Stimulated activated CD8-positive, alpha-beta memory T cell treated with anti-CD3 and anti-CD28 coated beads, Interleukin-15, amount 100 ng/mL, for 24 hours (primary cell): ENCODE results near the gene GIPC2.
"Not testable (repeated sequence)": the region's sequence is repeated elsewhere in the genome, so short reads cannot be mapped to it uniquely, and the experiment has no call there.

Source experiments
- DNase-seq: peaks from one replicate; pipeline ENCODE4 v3.0.0-alpha.2; 2020; ENCODE audit warnings: low read depth

The GIPC2 gene

GRCh38 chr1:78095593-78095992 lies 49.8 kb downstream of the GIPC2 start:
- DNase-seq, result no peak

- no peak for DNase-seq
Measured at GRCh38 chr1:78096017-78096416, 50.3 kb downstream of the GIPC2 start.

- DNase-seq, result no peak
Measured at GRCh38 chr1:78096976-78097375, 51.2 kb downstream of the GIPC2 start.

- no peak for DNase-seq
Measured at GRCh38 chr1:78101051-78101450, 55.3 kb downstream of the GIPC2 start.

GRCh38 chr1:78101514-78101913 lies 55.7 kb downstream of the GIPC2 start:
- DNase-seq, result no peak

GRCh38 chr1:78102082-78102481 lies 56.3 kb downstream of the GIPC2 start:
- DNase-seq, result no peak

- no peak for DNase-seq
Measured at GRCh38 chr1:78102916-78103315, 57.1 kb downstream of the GIPC2 start.

- no peak for DNase-seq
Measured at GRCh38 chr1:78104322-78104721, 58.6 kb downstream of the GIPC2 start.

- DNase-seq, result not testable (repeated sequence)
Measured at GRCh38 chr1:78109659-78110058, 63.9 kb downstream of the GIPC2 start.

GRCh38 chr1:78113156-78113916 lies 67.6 kb downstream of the GIPC2 start:
- DNase-seq, result no peak

GRCh38 chr1:78114034-78114956 lies 68.5 kb downstream of the GIPC2 start:
- DNase-seq, result no peak

- DNase-seq, result not testable (repeated sequence)
Measured at GRCh38 chr1:78120485-78120884, 74.7 kb downstream of the GIPC2 start.

- DNase-seq, result no peak
Measured at GRCh38 chr1:78121710-78122109, 75.9 kb downstream of the GIPC2 start.

- DNase-seq, result no peak
Measured at GRCh38 chr1:78122389-78122788, 76.6 kb downstream of the GIPC2 start.

GRCh38 chr1:78126506-78126905 lies 80.7 kb downstream of the GIPC2 start:
- no peak for DNase-seq

- DNase-seq, result no peak
Measured at GRCh38 chr1:78132174-78132947, 86.6 kb downstream of the GIPC2 start.

GRCh38 chr1:78132948-78133322 lies 87.2 kb downstream of the GIPC2 start:
- DNase-seq, result no peak

GRCh38 chr1:78136680-78137079 lies 90.9 kb downstream of the GIPC2 start:
- DNase-seq, result no peak

- DNase-seq, result no peak
Measured at GRCh38 chr1:78141531-78142231, 95.9 kb downstream of the GIPC2 start.

GRCh38 chr1:78142736-78143135 lies 97.0 kb downstream of the GIPC2 start:
- no peak for DNase-seq

GRCh38 chr1:78143152-78143551 lies 97.4 kb downstream of the GIPC2 start:
- no peak for DNase-seq

GRCh38 chr1:78143673-78144072 lies 97.9 kb downstream of the GIPC2 start:
- no peak for DNase-seq
